ENCODE results near the gene OR10G6. TPM values are rescaled to one million over a fixed set of nuclear protein-coding genes. Genes with fewer than 3 reads are reported as not detected.

Gene OR10G6, protein sequence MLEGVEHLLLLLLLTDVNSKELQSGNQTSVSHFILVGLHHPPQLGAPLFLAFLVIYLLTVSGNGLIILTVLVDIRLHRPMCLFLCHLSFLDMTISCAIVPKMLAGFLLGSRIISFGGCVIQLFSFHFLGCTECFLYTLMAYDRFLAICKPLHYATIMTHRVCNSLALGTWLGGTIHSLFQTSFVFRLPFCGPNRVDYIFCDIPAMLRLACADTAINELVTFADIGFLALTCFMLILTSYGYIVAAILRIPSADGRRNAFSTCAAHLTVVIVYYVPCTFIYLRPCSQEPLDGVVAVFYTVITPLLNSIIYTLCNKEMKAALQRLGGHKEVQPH
- polyA plus RNA-seq, result not detected in 2 replicates

GRCh38 chr11:123995119-123995518, at the start of gene OR10G6:
TSS of gene OR10G6 (minus strand) at chr11:123995161. CDS start at chr11:123995161, 0 bp downstream.

DNA sequence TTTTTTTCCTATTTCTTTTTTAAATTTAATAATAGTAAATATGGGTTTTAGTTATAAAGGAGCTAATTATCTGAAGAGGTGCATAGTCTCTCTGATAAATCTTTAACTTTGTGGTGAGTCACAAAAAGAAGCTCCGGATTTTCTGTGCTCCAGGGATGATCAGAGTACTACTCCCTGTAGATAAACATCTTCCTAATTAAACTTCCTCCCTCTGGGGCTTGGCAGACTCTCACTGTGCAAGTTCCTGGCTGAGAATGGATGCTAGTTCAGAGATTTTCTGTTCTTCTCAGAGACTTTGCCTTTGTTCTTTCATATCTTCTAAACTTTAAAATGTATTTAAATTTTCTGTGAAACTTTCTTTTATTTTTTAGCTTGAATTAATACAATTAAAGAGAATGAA, 46.3 kb upstream of the OR10G6 start, which contains the start of gene OR10G7:
OR10G7 (minus strand) TSS at position 72 of the 400 bp plus-strand sequence. CDS start 2,324 bp downstream, outside the sequence.

GRCh38 chr11:124026498-124026897, 31.5 kb upstream of the OR10G6 start, which contains the start of gene OR10G8:
TSS of gene OR10G8 (plus strand) at chr11:124026798. CDS start at chr11:124029623, 2,825 bp downstream.

GRCh38 chr11:124012697-124013096, 17.7 kb upstream of the OR10G6 start, which contains the start of gene OR10G4:
TSS of gene OR10G4 (plus strand) at chr11:124012997. CDS start at chr11:124015575, 2,578 bp downstream.

GRCh38 chr11:123977731-123978347, 17.1 kb downstream of the OR10G6 start, which contains the start of gene OR10S1:
TSS of gene OR10S1 (minus strand) at chr11:123977781. CDS start at chr11:123977664, 117 bp downstream.

Other genes starting within 250 kb of the OR10G6 start
- gene OR6X1, start 240.6 kb downstream of the OR10G6 start, polyA plus RNA-seq, result not detected in 2 replicates
- not detected in 2 replicates for gene OR6M1, start 188.8 kb downstream of the OR10G6 start, polyA plus RNA-seq
- gene TMEM225, start 109.5 kb downstream of the OR10G6 start, polyA plus RNA-seq, result not detected in 2 replicates
- gene OR8D4, start 93.0 kb downstream of the OR10G6 start, polyA plus RNA-seq, result not detected in 2 replicates
- gene OR4D5, start 55.5 kb downstream of the OR10G6 start, polyA plus RNA-seq, result not detected in 2 replicates
- not detected in 2 replicates for gene OR6T1, start 51.3 kb downstream of the OR10G6 start, polyA plus RNA-seq
- not detected in 2 replicates for gene OR10S1, start 17.4 kb downstream of the OR10G6 start, polyA plus RNA-seq
- gene OR10G4, start 17.8 kb upstream of the OR10G6 start, polyA plus RNA-seq, result not detected in 2 replicates
- gene OR10G9, start 27.9 kb upstream of the OR10G6 start, polyA plus RNA-seq, result not detected in 2 replicates
- gene OR10G8, start 31.6 kb upstream of the OR10G6 start, polyA plus RNA-seq, result not detected in 2 replicates
- not detected in 2 replicates for gene OR10G7, start 46.2 kb upstream of the OR10G6 start, polyA plus RNA-seq
- 0.64 and 7.6 TPM in 2 replicates for gene VWA5A, start 120.3 kb upstream of the OR10G6 start, polyA plus RNA-seq
- not detected in 2 replicates for gene OR10D3, start 188.2 kb upstream of the OR10G6 start, polyA plus RNA-seq
- gene OR8G1, start 245.9 kb upstream of the OR10G6 start, polyA plus RNA-seq, result not detected in 2 replicates